PC-9 (cell line): ENCODE measurements around the gene TRIO. TPM values are rescaled to one million over a fixed set of nuclear protein-coding genes. Genes with fewer than 3 reads are reported as not detected.

Experiments used
- BruUV-seq: library from RNA; stranded (reverse); fragments of 400-500 nt; replicated peaks from 2 replicates; lab custom pipeline; 2021; lab: Mats Ljungman, UMichigan
- CTCF ChIA-PET: fragments of 300-600 bp; sonication (Branson Sonifier 250); formaldehyde crosslinking; loops from one replicate; lab custom pipeline; 2022; ENCODE audit warnings: antibody characterized with exemption; lab: Charles Lee
- POLR2A ChIA-PET: fragments of 300-600 bp; sonication (Branson Sonifier 250); formaldehyde crosslinking; loops from one replicate; lab custom pipeline; 2022; ENCODE audit warnings: antibody characterized with exemption; ENCODE audit not compliant: unreplicated experiment; lab: Charles Lee
- DNase-seq, 2 experiments: peaks; one replicate each; pipeline versions ENCODE4 v3.0.0 to v3.0.0-alpha.2; 2015 to 2022; ENCODE audit warnings: mixed read lengths in 1 of 2
- H2AFZ ChIP-seq: fragments of 200-600 bp; sonication (generic); 2 replicates; pipeline ENCODE4 v1.8.1; 2017; ENCODE audit warnings: antibody characterized with exemption
- H3F3A ChIP-seq: fragments of 200-600 bp; sonication (generic); 2 replicates; pipeline ENCODE4 v1.8.1; 2017; ENCODE audit warnings: antibody characterized with exemption, mild to moderate bottlenecking, low read depth; ENCODE audit not compliant: insufficient read depth
- H3K27ac ChIP-seq: fragments of 200-600 bp; sonication (generic); 2 replicates; pipeline ENCODE4 v1.6.1; 2016; ENCODE audit warnings: mixed run types
- H3K27me3 ChIP-seq: fragments of 200-600 bp; sonication (generic); 2 replicates; pipeline ENCODE4 v1.6.1; 2016; ENCODE audit warnings: low read depth, mixed run types; ENCODE audit not compliant: insufficient read depth
- H3K36me3 ChIP-seq: fragments of 200-600 bp; sonication (generic); 2 replicates; pipeline ENCODE4 v1.6.1; 2016; ENCODE audit warnings: low read depth, mixed run types
- H3K4me1 ChIP-seq: fragments of 200-600 bp; sonication (generic); replicated peaks from 2 replicates; pipeline ENCODE4 v1.6.1; 2016; ENCODE audit warnings: mixed run types; ENCODE audit not compliant: insufficient read depth
- H3K4me2 ChIP-seq: fragments of 200-600 bp; sonication (generic); 2 replicates; pipeline ENCODE4 v1.6.1; 2017; ENCODE audit warnings: mixed run types
- H3K4me3 ChIP-seq: fragments of 200-600 bp; sonication (generic); 2 replicates; pipeline ENCODE4 v1.6.1; 2016; ENCODE audit warnings: mixed run types
- H3K79me2 ChIP-seq: fragments of 200-600 bp; sonication (generic); 2 replicates; pipeline ENCODE4 v1.6.1; 2017; ENCODE audit warnings: low read depth, mixed run types
- H3K9me2 ChIP-seq: fragments of 200-600 bp; sonication (generic); 2 replicates; pipeline ENCODE4 v1.8.1; 2017; ENCODE audit warnings: mild to moderate bottlenecking; ENCODE audit not compliant: insufficient read depth
- H3K9me3 ChIP-seq: fragments of 200-600 bp; sonication (generic); 2 replicates; pipeline ENCODE4 v1.8.1; 2016; ENCODE audit warnings: low read depth; ENCODE audit not compliant: insufficient read depth
- H4K20me1 ChIP-seq: fragments of 200-600 bp; sonication (generic); 2 replicates; pipeline ENCODE4 v1.8.1; 2017; ENCODE audit not compliant: insufficient read depth
- CTCF ChIP-seq: fragments of 200-600 bp; sonication (generic); conservative IDR thresholded peaks from 2 replicates; pipeline ENCODE4 v1.6.1; 2017; ENCODE audit warnings: mixed run types, antibody characterized with exemption, mild to moderate bottlenecking, moderate library complexity
- EZH2 ChIP-seq: fragments of 200-600 bp; sonication (generic); IDR thresholded peaks from 2 replicates; pipeline ENCODE4 v1.8.0; 2017; ENCODE audit warnings: antibody characterized with exemption, low read depth
- intact Hi-C: fragments of 100-400 bp; cut with micrococcal nuclease; formaldehyde crosslinking; loops from one replicate; pipeline ENCODE4 v1.10.0; 2022; ENCODE audit not compliant: unreplicated experiment
- total RNA-seq: library from RNA; stranded (reverse); gene quantifications from 2 replicates; pipeline ENCODE4 v1.2.3, GENCODE V29; 2021

The TRIO gene
- total RNA-seq, 1 experiment from 2014 or later = 596 TPM

DNA sequence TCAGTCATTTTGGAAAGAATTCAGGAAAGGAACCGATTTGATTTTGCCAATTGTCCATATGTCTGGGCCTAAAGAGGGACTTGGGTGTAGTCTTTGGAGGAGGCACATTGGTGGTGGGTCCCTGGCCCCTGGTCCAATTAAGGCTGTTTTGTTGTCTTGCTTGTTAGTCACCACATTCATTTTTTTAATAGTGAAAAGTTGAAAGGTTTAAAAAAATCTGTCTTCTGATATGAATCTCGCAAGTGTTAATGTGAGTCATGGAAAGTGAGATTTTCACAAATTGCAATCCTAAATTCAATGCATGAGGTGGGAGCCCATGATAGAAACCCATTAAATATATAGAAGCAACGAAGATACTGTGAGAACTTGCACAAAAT, 272.5 kb downstream of the TRIO start:
- H3K9me3 ChIP-seq = no peaks in the 10 kb centered on the region
- no peaks in the 10 kb centered on the region for H3K27me3 ChIP-seq
- no peak for TF ChIP-seq EZH2
- no peak for TF ChIP-seq CTCF
- H3K4me2 ChIP-seq = no peak overlapping the region
- intact Hi-C loops = no loop called here
- no TSS peak for BruUV-seq
- H3K36me3 ChIP-seq = peaks cover 21% of the 10 kb centered on the region
- no peak for DNase-seq
- no peak overlapping the region for H3K4me3 ChIP-seq
- H3K79me2 ChIP-seq = no peaks in the 10 kb centered on the region
- H3K27ac ChIP-seq = no peak overlapping the region
- H3K4me1 ChIP-seq = no peaks in the 10 kb centered on the region
- H3F3A ChIP-seq = no peaks in the 10 kb centered on the region
- H4K20me1 ChIP-seq = no peaks in the 10 kb centered on the region; the same call in 1 of the 2 replicates
- POLR2A ChIA-PET = no interaction called here
- CTCF ChIA-PET = no interaction called here
- no peak overlapping the region for H2AFZ ChIP-seq
- H3K9me2 ChIP-seq = no peaks in the 10 kb centered on the region

- Histone ChIP-seq H2AFZ (no peak overlapping the region), H3K4me3 (no peak overlapping the region), H3K79me2 (no peaks in the 10 kb centered on the region), H3K36me3 (peaks cover 16% of the 10 kb centered on the region; the same call in 1 of the 2 replicates), H3K9me2 (no peaks in the 10 kb centered on the region), H3K4me1 (no peaks in the 10 kb centered on the region), H3K27me3 (no peaks in the 10 kb centered on the region), H3F3A (no peaks in the 10 kb centered on the region), H4K20me1 (no peaks in the 10 kb centered on the region; the same call in 1 of the 2 replicates), H3K27ac (no peak overlapping the region), H3K9me3 (no peaks in the 10 kb centered on the region), H3K4me2 (no peak overlapping the region)
- no peak for DNase-seq
- CTCF ChIA-PET = no interaction called here
- POLR2A ChIA-PET = no interaction called here
- no peak for TF ChIP-seq EZH2
- TF ChIP-seq CTCF = no peak
- intact Hi-C loops = no loop called here
- no TSS peak for BruUV-seq
Observed at GRCh38 chr5:14416621-14417275, 273.6 kb downstream of the TRIO start.

GRCh38 chr5:14417276-14417730, 274.2 kb downstream of the TRIO start:
- CTCF ChIA-PET = no interaction called here
- no peak overlapping the region for H3K4me3 ChIP-seq
- peaks cover 17% of the 10 kb centered on the region; the same call in 1 of the 2 replicates for H3K36me3 ChIP-seq
- no peaks in the 10 kb centered on the region for H3K4me1 ChIP-seq
- 0 out of 2 replicates have a peak, but pooled peaks cover 2% of the 10 kb centered on the region for H3F3A ChIP-seq
- H3K9me3 ChIP-seq = no peaks in the 10 kb centered on the region
- H3K27me3 ChIP-seq = no peaks in the 10 kb centered on the region
- no peak for TF ChIP-seq EZH2
- TF ChIP-seq CTCF = no peak
- no peaks in the 10 kb centered on the region; the same call in 1 of the 2 replicates for H4K20me1 ChIP-seq
- intact Hi-C loops = no loop called here
- H3K79me2 ChIP-seq = no peaks in the 10 kb centered on the region
- DNase-seq = no peak
- no peak overlapping the region for H3K4me2 ChIP-seq
- POLR2A ChIA-PET = no interaction called here
- no TSS peak for BruUV-seq
- H3K9me2 ChIP-seq = no peaks in the 10 kb centered on the region
- no peak overlapping the region for H3K27ac ChIP-seq
- no peak overlapping the region for H2AFZ ChIP-seq
